GM18505 (cell line): ENCODE measurements around the gene C20orf204.

ENCODE experiments used
- ATAC-seq: cut with Tn5 transposase; IDR thresholded peaks from one replicate; pipeline ENCODE4 v1.9.1; 2021; ENCODE audit not compliant: unreplicated experiment
- POLR2A ChIP-seq: IDR thresholded peaks from 4 replicates; pipeline ENCODE4 v1.6.1; 2011; ENCODE audit warnings: borderline replicate concordance; ENCODE audit not compliant: insufficient read depth, insufficient read length; ENCODE audit errors: extremely low read depth

The C20orf204 gene

DNA sequence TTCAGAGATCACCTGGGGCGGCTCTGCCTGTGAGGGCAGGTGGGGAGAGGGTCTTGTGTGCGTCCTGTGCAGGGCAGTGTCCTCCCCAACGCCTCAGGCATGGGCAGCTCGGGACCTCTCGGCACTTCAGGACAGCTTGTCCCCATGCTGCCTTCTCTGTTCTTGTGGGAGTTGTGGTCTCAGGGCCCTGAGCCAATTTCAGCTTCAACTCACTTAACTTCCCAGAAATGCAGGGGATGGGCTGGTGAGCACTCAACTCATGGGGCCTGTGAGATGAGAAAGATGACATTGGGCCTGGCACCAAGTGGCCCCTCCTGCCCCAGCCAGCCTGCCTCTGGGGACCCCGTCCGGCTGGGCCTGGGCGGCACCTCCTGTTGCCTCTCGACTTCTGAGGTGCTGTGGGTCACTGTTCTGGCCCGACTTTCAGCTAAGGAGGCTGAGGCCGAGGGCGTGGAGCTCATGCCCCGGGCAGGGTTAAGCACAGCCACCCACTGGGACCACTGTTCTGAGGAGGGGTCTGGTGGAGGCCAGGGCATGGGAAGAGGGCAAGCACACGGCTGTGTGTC, 36.6 kb downstream of the C20orf204 start:
- no peak for ATAC-seq
- no peak for TF ChIP-seq POLR2A

DNA sequence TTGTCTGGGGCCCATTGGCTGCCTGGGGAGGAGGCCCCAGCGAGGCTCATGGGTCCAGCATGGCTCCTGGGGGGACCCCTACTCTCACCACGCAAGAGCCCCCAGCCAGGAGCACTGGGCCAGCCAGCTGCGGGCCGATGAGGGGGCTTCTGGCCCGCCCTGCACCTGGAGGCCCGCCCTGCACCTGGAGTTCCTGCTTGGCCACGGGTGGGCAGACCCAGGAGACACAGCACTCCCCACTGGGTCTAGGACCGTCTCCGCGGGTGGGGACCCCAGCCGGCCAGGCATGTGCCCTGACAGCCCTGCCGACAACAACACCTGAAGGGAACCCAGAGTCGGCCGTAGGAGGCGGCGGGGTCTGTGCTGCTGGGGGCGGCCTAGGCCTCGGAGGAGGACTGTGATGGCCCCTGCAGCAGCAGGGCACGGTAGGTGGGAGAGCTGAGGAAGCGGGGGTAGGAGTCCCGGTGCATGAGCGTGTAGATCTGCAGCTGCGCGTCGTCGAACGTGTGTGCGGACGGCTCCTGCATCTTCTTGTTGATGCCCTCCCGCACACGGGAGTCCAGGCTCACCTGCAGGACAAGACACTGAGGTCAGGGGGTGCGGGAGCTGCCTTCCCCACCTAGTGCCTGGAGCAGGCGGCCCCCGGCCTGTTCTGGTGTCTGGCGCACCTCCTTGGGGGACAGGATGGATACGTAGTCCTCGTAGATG, 37.6 kb downstream of the C20orf204 start:
- ATAC-seq, result no peak

DNA sequence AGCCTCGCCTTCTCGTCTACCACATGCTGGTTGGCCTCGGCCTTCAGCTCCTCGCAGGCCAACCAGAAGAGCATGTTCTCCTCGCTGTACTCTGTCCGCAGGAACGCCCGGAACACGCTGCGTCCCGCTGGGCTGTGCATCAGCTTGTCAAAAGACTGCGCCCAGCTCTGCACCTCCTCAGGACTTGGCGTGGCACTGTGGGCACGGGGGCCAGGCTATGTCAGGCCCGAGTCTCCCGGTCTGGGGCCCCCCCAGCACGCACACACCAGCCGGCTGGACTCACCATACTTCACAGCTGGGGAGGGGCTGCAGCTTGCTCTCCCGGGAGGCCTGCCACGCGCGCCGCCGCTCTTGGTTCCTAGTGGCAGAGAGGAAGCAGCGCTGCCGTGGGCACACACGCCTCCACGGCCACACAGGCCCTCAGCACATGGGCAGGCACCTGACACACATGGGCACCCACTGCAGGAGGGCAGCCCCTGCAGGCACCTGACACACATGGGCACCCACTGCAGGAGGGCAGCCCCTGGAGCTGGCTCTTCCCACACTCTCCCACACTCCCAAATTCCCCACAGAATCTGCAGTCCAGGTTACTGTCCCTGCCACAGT, 38.3 kb downstream of the C20orf204 start:
- ATAC-seq, result no peak
- no peak for TF ChIP-seq POLR2A

More for the DNA sequence above, 37.6 kb downstream of the C20orf204 start:
- no peak for TF ChIP-seq POLR2A

DNA sequence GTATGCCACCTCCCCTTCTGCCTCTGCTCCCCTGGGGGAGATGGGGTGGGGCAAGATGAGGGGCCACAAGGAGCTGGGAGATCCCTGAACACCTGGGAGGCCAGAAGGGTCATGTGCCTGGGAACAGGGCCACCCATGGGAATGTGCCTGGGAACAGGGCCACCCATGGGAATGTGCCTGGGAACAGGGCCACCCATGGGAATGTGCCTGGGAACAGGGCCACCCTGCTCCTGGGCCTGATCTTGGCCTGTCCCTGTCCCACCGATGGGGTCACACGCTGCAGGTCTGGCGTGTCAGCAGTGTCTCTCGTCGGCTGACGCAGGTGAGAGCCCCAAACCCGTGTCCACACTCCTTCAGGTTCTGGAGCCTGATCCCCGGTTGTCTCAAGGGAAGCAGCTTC, 39.0 kb downstream of the C20orf204 start:
- no peak for TF ChIP-seq POLR2A
- no peak for ATAC-seq

DNA sequence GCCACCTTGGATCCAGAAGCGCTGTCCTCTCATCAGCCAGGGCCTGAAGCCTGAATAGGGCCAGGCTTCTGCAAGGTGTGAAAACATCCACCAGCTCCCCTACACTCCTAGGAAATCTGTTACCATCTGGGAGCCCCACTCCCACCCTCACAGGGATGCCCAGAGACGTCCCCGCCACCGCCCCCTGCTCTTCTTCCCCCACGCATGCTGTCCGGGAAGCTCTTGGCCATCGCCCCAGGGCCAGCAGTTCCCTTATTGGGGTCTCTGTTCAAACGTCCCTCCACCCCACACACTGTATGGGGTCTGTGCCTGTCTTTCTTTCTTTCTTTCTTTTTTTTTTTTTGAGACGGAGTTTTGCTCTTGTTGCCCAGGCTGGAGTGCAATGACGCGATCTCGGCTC, 39.6 kb downstream of the C20orf204 start:
- ATAC-seq, result no peak
- no peak for TF ChIP-seq POLR2A

DNA sequence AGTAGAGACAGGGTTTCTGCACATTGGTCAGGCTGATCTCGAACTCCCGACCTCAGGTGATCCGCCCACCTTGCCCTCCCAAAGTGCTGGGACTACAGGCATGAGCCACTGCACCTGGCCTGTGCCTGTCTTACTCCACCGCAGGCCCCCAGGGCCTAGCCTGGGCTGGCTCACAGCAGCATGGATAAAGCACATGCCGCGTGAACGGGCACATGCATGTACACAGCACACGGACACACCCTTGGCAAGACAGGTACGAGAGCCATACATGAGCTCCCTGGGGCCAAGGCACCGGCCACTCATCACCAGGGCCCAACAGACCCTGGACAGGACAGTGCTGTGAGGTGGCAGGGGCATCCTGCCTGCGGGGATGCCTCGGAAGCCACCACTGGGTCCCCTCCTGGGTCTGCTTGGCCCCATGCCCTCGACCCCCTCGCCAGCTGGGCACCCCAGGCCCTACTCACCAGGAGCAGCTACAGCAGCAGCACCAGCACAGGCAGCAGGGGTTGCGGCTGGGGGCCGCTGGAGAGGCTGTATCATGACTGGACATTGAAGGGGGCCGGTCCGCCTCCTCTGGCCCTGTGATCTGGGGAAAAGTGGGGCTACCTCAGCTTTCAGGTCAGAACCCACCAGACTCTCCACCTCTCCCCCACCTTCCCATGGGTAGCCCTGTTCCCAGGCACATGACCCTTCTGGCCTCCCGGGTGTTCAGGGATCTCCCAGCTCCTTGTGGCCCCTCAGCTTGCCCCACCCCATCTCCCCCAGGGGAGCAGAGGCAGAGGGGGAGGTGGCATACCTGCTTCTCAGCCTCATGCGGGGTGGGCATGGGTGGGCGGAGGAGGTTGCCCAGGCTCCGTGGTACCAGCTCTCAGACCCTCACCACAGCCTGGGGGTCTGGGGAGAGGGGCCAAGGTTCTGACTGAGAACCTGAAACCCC, 40.3 kb downstream of the C20orf204 start:
- ATAC-seq, result no peak
- TF ChIP-seq POLR2A, result no peak

DNA sequence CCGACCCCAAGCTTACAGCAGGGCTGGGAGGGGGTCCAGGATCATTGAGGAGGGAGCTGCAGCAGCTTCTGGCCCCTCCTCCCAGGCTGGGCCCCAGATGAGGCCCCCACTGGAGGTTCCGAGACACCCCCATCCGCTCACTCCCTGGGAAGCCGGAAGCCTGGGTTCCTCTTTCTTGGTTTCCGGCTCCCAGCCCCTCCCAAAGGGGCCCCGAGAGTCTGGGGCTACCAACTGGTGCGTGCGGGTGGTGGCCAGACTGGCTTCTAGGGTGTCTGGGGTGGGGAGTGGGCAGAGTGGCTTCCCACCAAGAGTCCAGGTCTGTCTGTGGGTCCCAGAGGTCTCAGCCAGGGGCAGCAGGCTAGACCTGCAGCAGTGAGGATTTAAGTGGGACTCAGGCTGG, 41.1 kb downstream of the C20orf204 start:
- no peak for ATAC-seq
- TF ChIP-seq POLR2A, result no peak

DNA sequence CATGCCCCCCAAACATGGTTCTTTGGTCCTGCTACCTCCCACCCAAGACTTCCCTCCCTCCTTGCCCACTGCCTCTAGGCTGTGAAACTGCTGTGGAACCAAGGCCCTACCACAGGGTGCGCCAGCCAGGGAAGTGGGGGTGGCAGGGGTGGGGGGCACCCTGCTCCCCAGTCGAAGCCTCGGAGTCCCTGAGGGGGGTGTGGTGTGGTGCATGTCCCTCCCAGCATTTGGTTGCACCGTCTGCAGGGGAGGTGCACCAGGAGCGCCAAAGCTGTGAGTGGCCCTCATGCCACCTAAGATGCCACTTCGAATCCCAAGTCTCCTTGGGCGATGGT, 41.5 kb downstream of the C20orf204 start:
- no peak for TF ChIP-seq POLR2A
- no peak for ATAC-seq

DNA sequence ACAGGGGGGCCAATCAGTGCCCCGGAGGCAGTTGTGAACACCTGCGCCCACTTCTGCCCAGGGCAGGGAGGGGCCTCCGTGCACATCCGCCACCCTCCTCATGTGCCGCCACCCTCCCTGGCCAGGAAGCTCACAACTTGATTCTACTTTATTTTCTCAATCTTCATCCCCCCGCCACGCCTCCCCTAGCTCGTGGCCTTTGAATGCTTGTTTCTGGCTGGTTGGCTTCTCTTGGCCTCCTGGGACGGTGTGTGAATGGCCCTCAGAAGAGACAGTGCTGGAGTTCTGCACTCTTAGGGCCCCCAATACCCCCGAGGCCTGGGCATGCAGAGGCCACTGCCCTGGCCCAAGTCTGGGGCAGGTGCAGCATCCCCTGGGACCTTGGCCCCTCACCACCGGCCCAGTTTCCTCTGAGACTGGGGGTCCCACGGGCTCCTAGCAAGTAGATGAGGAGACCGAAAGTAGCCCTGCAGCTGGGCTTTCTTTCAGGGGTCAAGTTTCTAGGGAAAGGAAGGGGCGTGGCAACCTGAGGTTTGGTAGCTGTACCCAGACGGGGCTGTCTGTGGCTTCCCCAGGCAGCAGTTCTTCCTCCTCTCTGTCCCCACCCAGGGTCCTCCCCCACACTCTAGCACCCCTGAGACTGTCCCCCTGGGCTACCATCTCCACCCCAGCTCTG, 42.0 kb downstream of the C20orf204 start:
- TF ChIP-seq POLR2A, result no peak
- no peak for ATAC-seq

DNA sequence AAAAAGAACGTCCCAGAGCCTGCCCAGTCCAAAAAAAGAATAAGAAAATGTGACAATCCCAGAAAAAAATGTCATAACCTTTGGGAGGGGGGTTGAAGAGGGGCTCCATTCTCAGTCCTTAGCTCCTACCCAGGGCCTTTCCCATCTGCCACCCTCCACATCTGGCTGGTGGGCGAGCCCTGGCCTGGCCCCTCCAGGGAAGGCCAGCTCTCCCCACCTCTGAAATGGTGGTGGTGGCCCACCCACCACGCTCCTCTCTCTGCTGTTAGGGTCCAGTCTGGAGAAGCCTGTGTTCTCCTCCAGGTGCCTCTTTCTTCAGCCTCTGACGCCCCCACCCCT, 42.9 kb downstream of the C20orf204 start:
- ATAC-seq, result no peak
- TF ChIP-seq POLR2A, result no peak

DNA sequence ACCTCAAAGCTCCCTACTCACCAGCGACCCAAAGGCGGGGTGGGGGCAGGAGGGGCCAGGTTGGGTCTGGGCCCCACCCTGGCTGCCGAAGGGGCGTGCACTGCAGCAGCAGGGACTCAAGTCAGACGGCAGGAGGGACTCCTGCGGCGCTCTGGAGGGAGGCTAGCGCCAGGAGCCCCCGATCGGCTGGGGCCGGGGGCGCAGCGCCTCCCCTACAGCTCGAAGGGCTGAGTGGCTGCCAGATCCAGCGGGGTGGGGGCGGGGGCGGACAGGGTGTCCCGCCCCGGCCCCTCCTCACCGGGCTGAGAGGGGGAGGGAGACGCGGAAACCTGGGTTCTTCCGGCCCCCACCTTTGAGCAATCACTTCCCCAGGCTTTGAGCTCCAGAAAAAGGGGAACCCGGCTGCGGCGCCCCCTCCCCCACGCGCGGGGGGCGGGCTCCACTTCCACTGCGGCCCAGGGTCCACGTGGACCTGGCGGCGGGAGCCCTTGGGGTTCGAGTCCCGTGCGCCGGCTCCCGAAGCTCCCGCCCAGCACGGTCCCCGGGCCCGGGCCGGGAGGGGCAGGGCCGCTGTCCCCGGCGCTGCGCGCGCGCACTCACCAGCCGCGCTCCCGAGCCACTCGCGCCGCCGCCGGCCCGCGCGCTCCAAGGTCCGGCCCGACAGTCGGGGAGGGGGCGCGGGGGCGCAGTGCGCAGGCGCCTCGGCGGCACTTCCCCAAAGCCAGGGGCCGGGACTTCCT, 43.5 kb downstream of the C20orf204 start, which contains the start of gene RGS19:
Gene RGS19, minus strand, starts transcription at position 246 of the 740 bp plus-strand sequence. CDS start 2,632 bp downstream, outside the sequence.
- TF ChIP-seq POLR2A, result peak; percentile 51
- no peak for ATAC-seq
